ENCODE measurements around the gene BCL11B.

Gene BCL11B

GRCh38 chr14:99241325-99242010, 30.5 kb downstream of the BCL11B start:
- CTCF ChIA-PET, result interaction anchor here (1.1 to 8.9 kb wide), 5 partner anchors 9 to 64 kb away, joined by 3 to 65 read pairs (median 11); no protein-coding TSS in a partner anchor
- Mint-ChIP-seq H3K9me3 (no peaks in the 10 kb centered on the region), H3K36me3 (peaks cover 75% of the 10 kb centered on the region), H3K27ac (peak overlapping the region; percentile 97), H3K4me1 (peaks cover 88% of the 10 kb centered on the region), H3K4me3 (peak overlapping the region; percentile 81), H3K27me3 (no peaks in the 10 kb centered on the region)
- peak; percentile 61 for DNase-seq

GRCh38 chr14:99240627-99241324, 31.2 kb downstream of the BCL11B start:
- CTCF ChIA-PET, result interaction anchor here (1.1 to 8.9 kb wide), 5 partner anchors 9 to 63 kb away, joined by 3 to 65 read pairs (median 11); no protein-coding TSS in a partner anchor
- Mint-ChIP-seq H3K27me3 (no peaks in the 10 kb centered on the region), H3K4me3 (peak overlapping the region; percentile 81), H3K36me3 (peaks cover 82% of the 10 kb centered on the region), H3K27ac (peak overlapping the region; percentile 97), H3K4me1 (peaks cover 94% of the 10 kb centered on the region), H3K9me3 (no peaks in the 10 kb centered on the region)
- DNase-seq, result no peak

GRCh38 chr14:99239661-99240092, 32.3 kb downstream of the BCL11B start:
- Mint-ChIP-seq H3K4me1 (peaks cover 99% of the 10 kb centered on the region), H3K27ac (peak overlapping the region; percentile 97), H3K27me3 (no peaks in the 10 kb centered on the region), H3K9me3 (no peaks in the 10 kb centered on the region), H3K36me3 (peaks cover 88% of the 10 kb centered on the region), H3K4me3 (peak overlapping the region; percentile 81)
- CTCF ChIA-PET, result interaction anchor here (3.9 to 11.9 kb wide), 2 partner anchors 7 to 25 kb away, joined by 25 to 140 read pairs; no protein-coding TSS in a partner anchor
- DNase-seq, result no peak

- Mint-ChIP-seq H3K4me3 (peak overlapping the region; percentile 81), H3K27ac (peak overlapping the region; percentile 97), H3K4me1 (peaks cover 100% of the 10 kb centered on the region), H3K9me3 (no peaks in the 10 kb centered on the region), H3K27me3 (no peaks in the 10 kb centered on the region), H3K36me3 (peaks cover 82% of the 10 kb centered on the region)
- CTCF ChIA-PET, result interaction anchor here (11.9 kb wide), 1 partner anchor 27 kb away, joined by 140 read pairs; no protein-coding TSS in a partner anchor
- DNase-seq, result no peak
Observed at GRCh38 chr14:99238216-99238615, 33.8 kb downstream of the BCL11B start.

GRCh38 chr14:99237288-99237687, 34.7 kb downstream of the BCL11B start:
- CTCF ChIA-PET, result interaction anchor here (2.2 to 11.9 kb wide), 2 partner anchors 28 to 35 kb away, joined by 7 to 140 read pairs; partner anchors contain the start of gene BCL11B
- peak overlapping the region; percentile 97 for H3K27ac Mint-ChIP-seq
- peak overlapping the region; percentile 81 for H3K4me3 Mint-ChIP-seq

GRCh38 chr14:99236386-99237138, 35.4 kb downstream of the BCL11B start:
- peak overlapping the region; percentile 81 for H3K4me3 Mint-ChIP-seq
- DNase-seq, result no peak
- CTCF ChIA-PET, result interaction anchor here (0.7 to 11.9 kb wide), 3 partner anchors 28 to 36 kb away, joined by 3 to 140 read pairs (median 7); partner anchors contain the start of gene BCL11B
- peaks cover 99% of the 10 kb centered on the region for H3K4me1 Mint-ChIP-seq
- peak overlapping the region; percentile 97 for H3K27ac Mint-ChIP-seq
- H3K27me3 Mint-ChIP-seq, result no peaks in the 10 kb centered on the region
- peaks cover 79% of the 10 kb centered on the region for H3K36me3 Mint-ChIP-seq
- H3K9me3 Mint-ChIP-seq, result no peaks in the 10 kb centered on the region

More at GRCh38 chr14:99237288-99237687, 34.7 kb downstream of the BCL11B start:
- Mint-ChIP-seq H3K4me1 (peaks cover 100% of the 10 kb centered on the region), H3K9me3 (no peaks in the 10 kb centered on the region), H3K36me3 (peaks cover 82% of the 10 kb centered on the region), H3K27me3 (no peaks in the 10 kb centered on the region)
- no peak for DNase-seq

- Mint-ChIP-seq H3K36me3 (peaks cover 72% of the 10 kb centered on the region), H3K27ac (peak overlapping the region; percentile 97), H3K4me1 (peaks cover 97% of the 10 kb centered on the region), H3K4me3 (peak overlapping the region; percentile 81), H3K27me3 (no peaks in the 10 kb centered on the region), H3K9me3 (no peaks in the 10 kb centered on the region)
- CTCF ChIA-PET, result interaction anchor here (0.7 to 11.9 kb wide), 4 partner anchors 11 to 36 kb away, joined by 3 to 140 read pairs (median 5); partner anchors contain the start of gene BCL11B
- DNase-seq, result no peak
Observed at GRCh38 chr14:99235582-99236320, 36.2 kb downstream of the BCL11B start.

- H3K27ac Mint-ChIP-seq, result peak overlapping the region; percentile 97
- no peaks in the 10 kb centered on the region for H3K9me3 Mint-ChIP-seq
- peaks cover 73% of the 10 kb centered on the region for H3K36me3 Mint-ChIP-seq
- H3K27me3 Mint-ChIP-seq, result peaks cover 4% of the 10 kb centered on the region
- CTCF ChIA-PET, result interaction anchor here (0.9 to 11.9 kb wide), 3 partner anchors 10 to 37 kb away, joined by 3 to 140 read pairs (median 7); partner anchors contain the start of gene BCL11B
- DNase-seq, result peak; percentile 79
- H3K4me1 Mint-ChIP-seq, result peaks cover 97% of the 10 kb centered on the region
- peak overlapping the region; percentile 81 for H3K4me3 Mint-ChIP-seq
Observed at GRCh38 chr14:99234961-99235571, 36.9 kb downstream of the BCL11B start.

- peaks cover 97% of the 10 kb centered on the region for H3K4me1 Mint-ChIP-seq
- CTCF ChIA-PET, result interaction anchor here (1.4 to 11.9 kb wide), 5 partner anchors 7 to 45 kb away, joined by 3 to 140 read pairs (median 7); no protein-coding TSS in a partner anchor
- H3K4me3 Mint-ChIP-seq, result peak overlapping the region; percentile 81
- H3K9me3 Mint-ChIP-seq, result no peaks in the 10 kb centered on the region
- DNase-seq, result no peak
- H3K36me3 Mint-ChIP-seq, result peaks cover 71% of the 10 kb centered on the region
- H3K27me3 Mint-ChIP-seq, result peaks cover 4% of the 10 kb centered on the region
- peak overlapping the region; percentile 97 for H3K27ac Mint-ChIP-seq
Observed at GRCh38 chr14:99234355-99234754, 37.6 kb downstream of the BCL11B start.

- Mint-ChIP-seq H3K4me1 (peaks cover 97% of the 10 kb centered on the region), H3K4me3 (peak overlapping the region; percentile 81), H3K27me3 (peaks cover 4% of the 10 kb centered on the region), H3K27ac (peak overlapping the region; percentile 97), H3K9me3 (no peaks in the 10 kb centered on the region), H3K36me3 (peaks cover 72% of the 10 kb centered on the region)
- CTCF ChIA-PET, result interaction anchor here (0.6 to 11.9 kb wide), 9 partner anchors 8 to 48 kb away, joined by 3 to 140 read pairs (median 3); partner anchors contain the start of gene BCL11B
- DNase-seq, result peak; percentile 46
Observed at GRCh38 chr14:99233222-99234035, 38.6 kb downstream of the BCL11B start.

GRCh38 chr14:99232714-99233214, 39.2 kb downstream of the BCL11B start:
- peaks cover 72% of the 10 kb centered on the region for H3K36me3 Mint-ChIP-seq
- H3K27me3 Mint-ChIP-seq, result peaks cover 4% of the 10 kb centered on the region
- H3K4me3 Mint-ChIP-seq, result peak overlapping the region; percentile 81
- DNase-seq, result peak; percentile 52
- peak overlapping the region; percentile 97 for H3K27ac Mint-ChIP-seq
- CTCF ChIA-PET, result interaction anchor here (0.6 to 11.9 kb wide), 9 partner anchors 8 to 48 kb away, joined by 3 to 140 read pairs (median 3); partner anchors contain the start of gene BCL11B
- peaks cover 97% of the 10 kb centered on the region for H3K4me1 Mint-ChIP-seq
- H3K9me3 Mint-ChIP-seq, result no peaks in the 10 kb centered on the region

All from activated naive CD4-positive, alpha-beta T cell treated with anti-CD3 and anti-CD28 coated beads, Interleukin-2, amount 10 ng/mL, durations not matched to agents 7 days and 5 days (primary cell).